Activated CD8-positive, alpha-beta memory T cell treated with anti-CD3 and anti-CD28 coated beads, Interleukin-2, amount 50 U/mL, for 48 hours (primary cell): ENCODE results near the gene RAP1GAP2.
A peak's percentile ranks its signal among the peaks of the same experiment; 100 is the strongest.
"Not testable (repeated sequence)": the region's sequence is repeated elsewhere in the genome, so short reads cannot be mapped to it uniquely, and the experiment has no call there.

ENCODE experiments used
- DNase-seq: peaks from one replicate; pipeline ENCODE4 v3.0.0-alpha.2; 2020

Gene RAP1GAP2

DNA sequence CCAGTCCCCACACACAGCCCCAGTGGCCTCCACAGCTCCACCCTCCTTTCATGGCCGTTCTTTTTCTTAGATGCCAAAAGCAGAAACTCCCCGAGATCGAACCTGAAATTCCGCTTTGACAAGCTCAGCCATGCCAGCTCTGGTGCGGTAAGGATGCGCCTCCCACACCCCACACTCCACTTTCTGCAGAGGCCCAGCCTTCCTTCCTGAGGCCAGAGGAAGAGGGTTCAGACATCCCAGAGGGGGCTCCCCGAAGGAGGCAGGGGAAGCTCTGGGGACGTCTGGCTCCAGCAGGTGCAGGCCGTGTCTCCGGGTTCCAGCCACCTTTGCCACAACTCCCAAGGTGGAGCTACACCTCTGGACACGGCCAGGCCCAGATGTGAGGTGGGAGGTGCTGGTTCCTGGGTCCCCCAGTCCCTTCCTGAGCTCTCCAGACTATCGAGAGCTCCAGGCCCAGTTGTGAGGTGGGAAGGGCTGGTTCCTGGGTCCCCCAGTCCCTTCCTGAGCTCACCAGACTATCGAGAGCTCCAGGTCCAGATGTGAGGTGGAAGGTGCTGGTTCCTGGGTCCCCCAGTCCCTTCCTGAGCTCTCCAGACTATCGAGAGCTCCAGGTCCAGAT is 234.7 kb downstream of the RAP1GAP2 start:
- DNase-seq, result not testable (repeated sequence)

GRCh38 chr17:3032258-3033247 is 236.3 kb downstream of the RAP1GAP2 start:
- peak; percentile 43 for DNase-seq

- peak; percentile 36 for DNase-seq
Observed at GRCh38 chr17:3033248-3033640, 237.0 kb downstream of the RAP1GAP2 start.

GRCh38 chr17:3033741-3034577 is 237.7 kb downstream of the RAP1GAP2 start:
- peak; percentile 22 for DNase-seq

GRCh38 chr17:3034578-3034920 is 238.3 kb downstream of the RAP1GAP2 start:
- peak; percentile 33 for DNase-seq

GRCh38 chr17:3035256-3035967 is 239.2 kb downstream of the RAP1GAP2 start:
- peak; percentile 32 for DNase-seq

- no peak for DNase-seq
Observed at GRCh38 chr17:3035968-3036280, 239.7 kb downstream of the RAP1GAP2 start.

DNA sequence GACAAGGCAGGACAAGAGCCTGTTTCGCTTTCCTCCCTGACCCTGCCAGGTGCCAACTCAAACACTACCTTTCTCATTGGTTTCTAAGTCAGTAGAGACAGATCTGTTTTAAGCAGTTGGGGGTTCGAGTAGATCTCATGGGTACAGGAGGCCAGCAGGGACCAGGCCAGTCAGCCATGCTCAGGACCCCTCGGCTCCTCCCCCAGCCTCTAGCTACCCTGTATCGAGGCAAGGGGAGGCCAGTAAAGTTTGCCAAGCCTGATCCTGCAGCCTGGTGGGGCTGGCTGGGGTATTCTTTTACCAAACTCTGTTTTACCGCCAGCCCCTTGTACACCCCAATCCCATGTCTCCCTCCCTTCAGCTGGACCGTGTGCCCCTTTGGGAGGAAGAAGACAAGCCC is 240.6 kb downstream of the RAP1GAP2 start:
- peak; percentile 13 for DNase-seq

DNA sequence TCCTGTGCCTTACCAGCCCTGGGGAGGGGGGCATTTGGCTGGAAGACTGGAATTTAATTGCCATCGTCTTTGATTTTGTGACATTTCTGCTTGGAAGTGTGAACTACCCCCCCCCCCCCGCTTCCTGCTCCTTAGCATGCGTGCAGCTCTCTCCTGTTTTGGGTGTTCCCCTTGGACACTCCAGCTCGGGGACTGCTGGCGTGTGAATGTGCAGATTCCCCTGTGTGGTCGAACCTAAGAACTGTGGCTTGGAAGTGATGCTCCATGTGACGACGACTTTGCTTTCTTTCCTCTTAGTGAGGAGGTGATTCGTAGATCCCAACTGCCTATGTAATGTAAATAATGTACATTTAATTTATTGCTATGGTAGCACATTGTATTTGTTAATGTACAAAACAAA is 241.0 kb downstream of the RAP1GAP2 start:
- peak; percentile 12 for DNase-seq

DNA sequence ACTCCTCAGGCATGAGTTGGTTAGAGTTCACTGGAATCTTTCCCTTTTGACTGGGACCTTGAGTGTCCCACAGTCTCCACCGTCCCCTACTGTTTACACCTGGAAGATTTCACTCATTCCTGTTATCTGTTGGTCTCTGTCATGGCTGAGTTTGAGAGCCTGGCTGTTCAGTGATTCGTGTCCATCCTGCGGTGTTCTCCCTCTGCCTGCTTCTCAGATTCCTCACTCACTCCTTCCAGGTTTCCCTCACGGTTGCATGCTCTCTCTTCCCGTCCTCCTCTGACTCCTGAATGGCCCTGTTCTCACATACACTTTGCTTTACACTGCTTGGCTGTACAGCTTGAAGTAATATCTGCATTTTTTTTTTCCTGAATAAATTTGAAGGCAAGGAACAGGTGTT is 242.7 kb downstream of the RAP1GAP2 start:
- peak; percentile 23 for DNase-seq

GRCh38 chr17:3039736-3040135 is 243.5 kb downstream of the RAP1GAP2 start:
- DNase-seq, result peak; percentile 23

DNA sequence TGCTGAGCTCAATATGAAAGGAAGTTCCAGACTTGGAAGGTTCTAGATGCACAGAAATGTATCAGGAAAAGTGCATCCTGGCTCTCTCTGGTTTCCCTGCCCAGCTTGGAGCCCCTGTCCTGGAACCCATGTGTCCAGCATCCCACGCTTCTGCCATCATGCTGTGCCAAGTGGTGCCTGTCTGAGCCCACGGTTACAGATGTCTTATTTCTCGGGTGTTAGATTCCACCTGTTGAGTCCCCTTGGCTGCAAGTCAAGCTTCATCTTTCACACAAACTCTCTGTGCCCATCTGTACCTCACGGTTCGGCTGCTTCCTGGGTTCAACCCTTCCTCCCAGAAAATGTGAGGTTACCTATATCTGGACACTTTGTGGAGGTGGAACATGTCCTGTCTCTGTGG is 244.6 kb downstream of the RAP1GAP2 start:
- no peak for DNase-seq

- peak; percentile 59 for DNase-seq
Observed at GRCh38 chr17:3043737-3044365, 247.6 kb downstream of the RAP1GAP2 start.

DNA sequence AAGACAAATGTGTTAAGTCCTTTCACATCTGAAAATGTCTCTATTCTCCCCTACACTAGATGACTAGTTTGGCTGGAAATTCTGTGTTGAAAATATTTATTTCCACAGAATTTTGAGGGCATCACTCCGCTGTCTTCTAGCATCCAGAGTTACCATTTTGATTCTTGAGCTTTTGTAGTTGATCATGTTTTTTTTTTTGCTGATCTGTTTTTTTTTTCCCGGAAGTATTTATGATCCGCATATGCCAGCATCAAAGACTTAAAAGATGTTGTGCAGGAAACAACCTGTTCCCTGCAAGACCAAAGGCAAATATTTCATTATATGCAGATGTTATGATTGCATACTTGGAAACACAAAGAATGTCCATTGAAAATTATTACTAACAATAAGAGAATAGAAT is 250.5 kb downstream of the RAP1GAP2 start:
- DNase-seq, result no peak

DNA sequence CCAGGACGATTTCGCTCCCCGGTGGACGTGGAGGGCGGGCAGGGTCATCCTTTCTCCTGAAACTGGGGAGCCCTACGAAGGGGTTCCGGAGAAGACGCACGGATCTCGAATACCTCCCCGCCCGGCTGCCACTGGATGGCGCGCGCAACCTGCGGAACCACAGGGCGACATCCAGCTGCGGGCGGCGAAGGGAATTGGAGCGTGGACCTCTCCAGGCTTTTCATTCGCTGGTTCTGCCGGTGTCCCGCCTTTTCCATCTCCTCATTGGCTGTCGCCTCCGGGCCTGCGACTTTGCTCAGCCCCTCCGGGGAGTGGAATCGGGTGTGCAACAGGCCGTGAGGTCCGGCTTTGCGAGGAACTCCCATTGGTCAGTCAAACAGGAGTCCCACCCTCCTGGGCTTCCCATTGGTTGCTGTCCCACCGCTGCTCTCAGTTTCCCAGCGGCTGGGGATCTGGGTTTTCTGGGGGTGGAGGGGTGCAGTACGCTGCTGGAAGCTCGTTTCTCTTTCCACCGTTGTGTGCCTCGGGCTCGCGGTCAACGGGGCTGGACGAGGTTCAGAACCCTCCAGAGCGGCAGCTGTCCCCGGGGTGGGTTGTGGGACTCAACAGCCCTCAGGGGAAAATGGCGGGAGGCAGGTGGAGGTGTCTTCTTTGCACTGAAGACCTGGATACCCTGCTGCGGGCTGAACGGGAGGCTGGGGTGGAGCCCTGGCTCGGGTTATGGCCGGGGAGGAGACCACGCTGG is 252.7 kb downstream of the RAP1GAP2 start:
- peak; percentile 93 for DNase-seq

DNA sequence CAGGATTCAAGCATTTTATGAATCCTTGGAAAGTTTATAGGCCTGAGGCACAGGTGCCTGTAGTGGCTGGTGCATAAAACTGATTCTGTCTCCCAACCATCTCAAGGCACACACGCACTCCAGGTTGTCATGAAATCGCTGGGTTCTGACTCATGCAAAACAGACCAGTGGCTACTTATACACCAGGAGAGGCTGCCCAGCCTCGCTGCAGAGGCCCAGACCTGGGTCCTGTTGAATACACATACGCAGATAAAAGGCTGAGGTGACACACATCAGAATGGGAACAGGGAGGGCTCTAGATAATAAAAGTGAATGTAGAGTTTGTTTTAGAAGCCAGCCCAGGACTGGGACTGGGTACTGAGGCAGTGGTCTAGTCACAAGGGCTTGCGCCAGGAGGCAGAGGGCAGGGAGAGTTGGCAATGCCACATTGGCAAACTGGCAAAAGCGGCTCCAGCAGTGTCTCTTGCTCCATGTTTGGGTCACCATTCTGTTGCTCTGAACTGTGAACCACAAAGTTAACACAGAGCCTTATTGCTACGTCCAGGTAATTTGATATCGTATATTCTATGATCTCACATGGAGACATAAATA is 253.6 kb downstream of the RAP1GAP2 start:
- no peak for DNase-seq

GRCh38 chr17:3054868-3055267 is 258.6 kb downstream of the RAP1GAP2 start:
- DNase-seq, result not testable (repeated sequence)

DNA sequence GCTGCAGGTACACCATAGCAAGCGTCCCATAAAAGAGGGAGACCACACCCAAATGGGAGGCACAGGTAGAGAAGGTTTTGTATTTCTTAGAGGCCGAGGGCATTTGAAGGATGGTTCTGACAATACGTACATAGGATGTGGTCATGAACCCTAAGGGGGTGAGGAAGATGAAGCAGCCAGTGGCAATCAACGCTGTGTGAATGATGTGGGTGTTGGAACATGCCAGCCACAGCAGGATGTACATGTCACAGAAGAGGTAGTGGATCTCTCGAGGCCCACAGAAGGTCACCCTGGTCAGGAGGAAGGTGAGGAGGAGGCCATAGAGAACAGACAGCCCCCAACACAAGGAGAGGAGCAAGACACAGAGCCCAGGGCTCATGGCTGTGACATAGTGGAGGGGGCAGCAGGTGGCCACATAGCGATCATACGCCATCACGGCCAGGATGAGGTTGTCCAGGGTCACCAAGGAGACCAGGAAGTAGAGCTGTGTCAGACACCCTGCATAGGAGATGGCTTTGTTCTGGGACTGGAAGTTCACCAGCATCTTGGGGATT is 266.7 kb downstream of the RAP1GAP2 start:
- DNase-seq, result not testable (repeated sequence)

GRCh38 chr17:3063507-3063906 is 267.3 kb downstream of the RAP1GAP2 start, which contains the start of gene OR1D5:
Gene OR1D5, minus strand, starts transcription at chr17:3063607. Its CDS starts 0 bp downstream, at chr17:3063607.
- not testable (repeated sequence) for DNase-seq

- DNase-seq, result not testable (repeated sequence)
Observed at GRCh38 chr17:3065192-3065591, 269.0 kb downstream of the RAP1GAP2 start.

DNA sequence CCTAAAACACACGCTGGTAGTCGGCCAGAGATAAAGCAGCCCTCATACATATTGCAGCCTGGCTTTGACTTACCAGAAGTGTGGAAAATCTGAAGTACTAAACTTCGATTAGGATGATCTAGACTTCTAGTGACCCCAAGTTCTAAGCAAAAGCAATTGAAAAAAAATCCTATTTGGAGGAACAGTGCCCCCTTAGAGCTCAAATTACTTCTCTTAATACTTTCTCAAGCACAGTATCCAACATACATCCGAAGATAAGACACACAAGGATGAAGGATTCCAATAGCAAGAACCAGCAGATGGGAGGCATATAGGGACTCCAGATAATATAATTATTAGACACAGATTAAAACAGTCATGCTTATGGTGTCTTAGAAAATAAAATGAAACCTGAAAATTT is 277.6 kb downstream of the RAP1GAP2 start:
- not testable (repeated sequence) for DNase-seq
